Regular cardiac myocyte (primary cell): ENCODE results near the gene PLD5. TPM values are rescaled to one million over a fixed set of nuclear protein-coding genes. Genes with fewer than 3 reads are reported as not detected.

Experiments
- total RNA-seq: library from RNA; depleted of rRNA; stranded (reverse); fragments of >200 nt; gene quantifications from 2 replicates; pipeline ENCODE4 v1.2.3, GENCODE V29; 2014

The PLD5 gene
- not detected in 2 replicates for total RNA-seq

DNA sequence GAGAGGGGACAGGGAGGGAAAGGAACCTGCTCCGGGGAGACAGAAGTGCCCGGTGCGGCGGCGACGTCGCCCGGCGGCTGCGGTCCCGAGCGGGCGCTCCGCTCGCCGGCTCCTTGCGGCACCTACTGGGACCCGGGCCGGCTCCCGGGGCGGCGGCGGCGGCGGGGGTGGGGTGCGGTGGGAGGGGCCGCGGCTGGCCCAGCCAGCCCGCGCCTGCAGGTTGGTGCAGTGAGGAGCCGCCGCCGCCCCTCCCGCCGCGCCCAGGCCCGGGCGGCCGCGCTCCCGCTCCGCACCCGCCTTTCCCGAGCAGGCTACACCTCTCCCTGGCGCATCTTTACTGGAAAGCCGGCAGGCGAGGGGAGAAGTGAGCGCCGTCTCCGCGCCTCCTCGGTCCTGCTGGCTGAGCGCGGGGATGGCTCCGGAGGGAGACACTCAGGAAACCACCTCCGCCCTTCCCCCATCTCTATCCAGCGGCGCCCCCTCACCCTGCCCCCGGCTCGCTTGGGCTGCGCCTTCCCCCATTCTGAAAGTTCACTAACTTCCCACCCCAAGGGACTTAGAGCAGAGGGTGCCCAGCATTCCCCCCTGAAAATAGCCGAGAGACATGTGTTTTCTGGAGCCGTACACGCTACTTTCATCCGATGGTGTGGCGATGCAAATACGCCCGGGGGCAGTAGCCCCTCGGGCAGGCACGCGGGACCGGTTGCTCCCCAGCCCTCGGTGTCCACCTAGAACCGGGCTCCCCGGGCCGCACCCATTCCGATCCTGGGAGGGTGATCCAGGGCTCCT is at the start of gene PLD5:
TSS of gene PLD5 (minus strand) at position 127 of the 789 bp plus-strand sequence.

